Tongue (tissue), 3 donors: Measurements from ENCODE around the gene RPS16. TPM values are rescaled to one million over a fixed set of nuclear protein-coding genes. Genes with fewer than 3 reads are reported as not detected.

Experiments
- DNase-seq: peaks from one replicate; pipeline ENCODE4 v3.0.0-alpha.2; 2015
- small RNA-seq: library from RNA; depleted of rRNA; stranded (forward); fragments of <200 nt; gene quantifications from one replicate; pipeline ENCODE3, GENCODE V24; 2014; ENCODE audit warnings: low replicate concordance
- total RNA-seq: library from RNA; depleted of rRNA; stranded (reverse); fragments of >200 nt; gene quantifications from one replicate; pipeline ENCODE4 v1.2.3, GENCODE V29; 2014

Gene RPS16
- total RNA-seq, 1 donor from 2014 or later, result 106 TPM

DNA sequence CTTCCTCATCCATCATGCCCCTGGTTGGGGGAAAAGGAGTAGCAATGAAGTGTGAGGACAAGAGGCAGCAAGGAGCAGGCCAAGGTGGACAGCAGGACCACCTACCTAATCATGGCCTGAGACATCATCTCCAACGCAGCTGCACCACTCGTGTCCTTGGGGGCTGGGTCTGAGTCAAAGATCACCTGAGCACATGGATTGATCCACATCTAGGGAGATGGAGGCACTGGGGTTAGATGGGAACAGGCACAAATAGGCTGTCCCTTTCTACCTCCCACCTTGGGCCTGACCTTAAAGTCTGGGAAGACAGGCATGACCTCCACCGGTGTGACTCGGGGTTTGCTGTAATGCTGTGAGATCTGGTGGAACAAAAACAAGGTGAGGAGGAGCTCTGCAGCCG is 47.1 kb downstream of the RPS16 start:
- DNase-seq, result no peak

DNA sequence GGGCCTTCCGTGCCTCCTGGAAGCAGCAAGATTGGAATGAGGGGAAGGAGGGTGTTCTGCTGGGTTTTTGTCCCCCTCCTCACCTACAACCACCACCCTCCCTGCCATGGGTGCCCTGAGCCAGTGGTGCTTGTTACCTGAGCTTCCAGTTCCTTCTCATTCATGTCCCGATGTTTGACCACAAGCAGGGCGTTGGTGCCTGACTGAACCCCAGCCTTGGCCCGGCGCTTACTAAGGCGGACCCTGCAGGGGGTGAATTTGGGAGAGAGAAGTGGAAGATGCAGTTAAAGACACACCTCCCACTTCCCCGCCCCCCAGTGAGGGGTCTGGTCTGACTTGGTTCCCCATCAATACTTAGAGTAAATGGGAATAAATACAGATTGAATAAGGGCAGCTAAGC is 49.2 kb downstream of the RPS16 start:
- DNase-seq, result no peak

DNA sequence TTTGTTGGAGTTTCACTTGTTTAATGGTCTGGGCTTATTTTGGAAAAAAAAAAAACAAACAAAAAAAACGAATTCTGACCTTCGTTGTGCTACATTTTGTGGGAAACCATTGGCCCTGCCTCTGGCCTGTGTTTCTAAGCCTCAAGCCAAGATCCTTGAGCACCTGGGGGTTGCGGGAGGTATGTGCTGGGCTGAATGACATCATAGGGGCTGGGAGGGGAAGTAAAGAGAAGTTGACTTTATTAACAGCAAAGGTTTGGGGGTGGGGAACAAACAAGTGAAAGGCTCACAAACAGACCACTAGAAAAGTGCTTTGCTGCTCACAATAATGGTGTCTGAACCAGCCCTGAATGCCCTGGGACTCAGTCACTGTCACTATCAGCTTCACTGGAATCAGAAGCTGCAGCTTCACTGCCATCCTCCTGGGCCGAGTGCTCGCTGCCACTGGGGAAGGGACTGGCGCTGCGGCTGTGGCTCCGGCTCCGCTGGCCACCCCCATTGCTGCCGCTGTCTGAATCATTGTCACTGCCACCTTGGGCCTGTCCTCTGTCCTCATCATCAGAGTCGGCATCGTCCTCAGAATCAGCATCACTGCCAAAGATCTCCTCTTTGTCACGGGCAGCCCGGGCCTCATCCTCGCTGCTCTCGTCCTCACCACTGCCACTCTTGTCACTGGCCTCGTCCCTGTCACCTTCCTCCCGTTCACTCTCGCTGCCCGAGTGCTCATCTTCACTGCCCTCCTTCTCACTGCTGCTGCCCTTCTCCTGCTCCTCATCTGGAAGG is 49.9 kb downstream of the RPS16 start:
- no peak for DNase-seq

DNA sequence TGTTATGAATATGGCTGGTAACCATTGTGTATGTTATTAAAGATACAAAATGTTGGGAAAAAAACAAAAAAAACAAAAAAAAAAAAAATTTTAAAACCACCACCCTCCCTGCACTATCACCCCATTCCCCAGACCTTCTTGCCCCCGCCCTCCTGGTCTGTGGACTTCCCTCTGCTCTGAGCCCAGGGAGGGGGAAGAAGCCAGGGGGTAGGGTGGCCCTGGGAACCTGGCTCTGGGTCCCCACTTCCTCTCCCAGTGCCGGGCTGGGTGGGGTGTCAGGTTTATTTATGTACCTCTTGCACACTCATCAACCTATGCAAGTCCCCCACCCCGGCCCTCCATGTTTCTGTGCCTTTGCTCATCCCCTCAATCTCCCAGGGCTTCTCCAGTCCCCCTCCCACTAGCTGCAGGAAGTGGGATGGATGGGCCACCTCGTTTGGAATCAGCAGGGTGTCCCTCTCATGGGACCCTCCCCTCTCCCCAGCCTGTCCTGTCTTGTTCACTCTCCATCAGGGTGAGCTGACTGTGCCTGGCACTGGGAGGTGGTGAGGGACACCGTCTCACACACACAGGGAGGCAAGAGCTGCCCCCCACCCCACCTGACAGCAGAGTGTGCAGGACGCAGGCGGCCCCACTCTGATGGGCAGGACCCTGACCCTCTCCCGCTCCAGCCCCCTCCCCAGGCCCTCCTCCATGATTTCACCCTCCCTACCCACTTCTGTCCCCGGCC is 50.7 kb downstream of the RPS16 start:
- no peak for DNase-seq

Small RNAs within 50 kb of the gene (small RNA-seq; reads per million reads assigned to genes)
- not detected for gene MIR4530

Other genes starting within 250 kb of the RPS16 start
- 4.5 TPM for gene NCCRP1, start 239.0 kb downstream of the RPS16 start, total RNA-seq
- not detected for gene SYCN, start 231.7 kb downstream of the RPS16 start, total RNA-seq
- not detected for gene IFNL3, start 190.9 kb downstream of the RPS16 start, total RNA-seq
- gene IFNL4, start 187.1 kb downstream of the RPS16 start, total RNA-seq, result not detected
- gene IFNL2, start 167.6 kb downstream of the RPS16 start, total RNA-seq, result not detected
- gene IFNL1, start 139.5 kb downstream of the RPS16 start, total RNA-seq, result not detected
- 0.92 TPM for gene LRFN1, start 115.1 kb downstream of the RPS16 start, total RNA-seq
- 8.2 TPM for gene GMFG, start 99.9 kb downstream of the RPS16 start, total RNA-seq
- gene SAMD4B, start 93.5 kb downstream of the RPS16 start, total RNA-seq, result 36.4 TPM
- gene PAF1, start 44.8 kb downstream of the RPS16 start, total RNA-seq, result 18.9 TPM
- gene MED29, start 44.6 kb downstream of the RPS16 start, total RNA-seq, result 15.2 TPM
- 24.5 TPM for gene ZFP36, start 29.1 kb downstream of the RPS16 start, total RNA-seq
- gene PLEKHG2, start 23.3 kb downstream of the RPS16 start, total RNA-seq, result 20.9 TPM
- 62.2 TPM for gene SUPT5H, start 9.6 kb upstream of the RPS16 start, total RNA-seq
- 27.1 TPM for gene TIMM50, start 44.9 kb upstream of the RPS16 start, total RNA-seq
- gene DLL3, start 63.0 kb upstream of the RPS16 start, total RNA-seq, result not detected
- gene SELENOV, start 79.2 kb upstream of the RPS16 start, total RNA-seq, result not detected
- 5.0 TPM for gene EID2B, start 96.9 kb upstream of the RPS16 start, total RNA-seq
- gene EID2, start 104.2 kb upstream of the RPS16 start, total RNA-seq, result 15.0 TPM
- not detected for gene LGALS13, start 166.6 kb upstream of the RPS16 start, total RNA-seq
- gene LGALS16, start 220.0 kb upstream of the RPS16 start, total RNA-seq, result not detected